ENCODE results near the gene GRM7.

The GRM7 gene

GRCh38 chr3:7307410-7307809 lies 446.5 kb downstream of the GRM7 start:
- DNase-seq (ENCODE audit: low read depth): no peak

- no peak for DNase-seq (ENCODE audit: low read depth)
These were observed 448.8 kb downstream of the GRM7 start for GRCh38 chr3:7309641-7310102.

- DNase-seq (ENCODE audit: low read depth): no peak
These were observed 454.1 kb downstream of the GRM7 start for GRCh38 chr3:7315037-7315436.

GRCh38 chr3:7322957-7323669 lies 462.2 kb downstream of the GRM7 start:
- DNase-seq (ENCODE audit: low read depth): no peak

GRCh38 chr3:7328339-7328738 lies 467.4 kb downstream of the GRM7 start:
- DNase-seq (ENCODE audit: low read depth): no peak

- no peak for DNase-seq (ENCODE audit: low read depth)
These were observed 471.8 kb downstream of the GRM7 start for GRCh38 chr3:7332696-7333095.

- DNase-seq (ENCODE audit: low read depth): no peak
These were observed 472.2 kb downstream of the GRM7 start for GRCh38 chr3:7333125-7333524.

GRCh38 chr3:7340795-7341194 lies 479.9 kb downstream of the GRM7 start:
- no peak for DNase-seq (ENCODE audit: low read depth)

- DNase-seq (ENCODE audit: low read depth): no peak
These were observed 485.4 kb downstream of the GRM7 start for GRCh38 chr3:7346364-7346763.

- no peak for DNase-seq (ENCODE audit: low read depth)
These were observed 496.2 kb downstream of the GRM7 start for GRCh38 chr3:7357101-7357500.

- DNase-seq (ENCODE audit: low read depth): no peak
These were observed 507.1 kb downstream of the GRM7 start for GRCh38 chr3:7367968-7368367.

GRCh38 chr3:7368597-7368996 lies 507.7 kb downstream of the GRM7 start:
- DNase-seq (ENCODE audit: low read depth): no peak

- DNase-seq (ENCODE audit: low read depth): no peak
These were observed 511.0 kb downstream of the GRM7 start for GRCh38 chr3:7371693-7372572.

- no peak for DNase-seq (ENCODE audit: low read depth)
These were observed 516.2 kb downstream of the GRM7 start for GRCh38 chr3:7377103-7377502.

- no peak for DNase-seq (ENCODE audit: low read depth)
These were observed 520.8 kb downstream of the GRM7 start for GRCh38 chr3:7381741-7382140.

- no peak for DNase-seq (ENCODE audit: low read depth)
These were observed 521.5 kb downstream of the GRM7 start for GRCh38 chr3:7382293-7383010.

GRCh38 chr3:7385635-7386034 lies 524.7 kb downstream of the GRM7 start:
- DNase-seq (ENCODE audit: low read depth): no peak

GRCh38 chr3:7388026-7388425 lies 527.1 kb downstream of the GRM7 start:
- DNase-seq (ENCODE audit: low read depth): no peak

- no peak for DNase-seq (ENCODE audit: low read depth)
These were observed 531.3 kb downstream of the GRM7 start for GRCh38 chr3:7392206-7392605.

GRCh38 chr3:7393944-7394605 lies 533.2 kb downstream of the GRM7 start:
- DNase-seq (ENCODE audit: low read depth): no peak

- no peak for DNase-seq (ENCODE audit: low read depth)
These were observed 535.6 kb downstream of the GRM7 start for GRCh38 chr3:7396534-7396933.

- no peak for DNase-seq (ENCODE audit: low read depth)
These were observed 536.2 kb downstream of the GRM7 start for GRCh38 chr3:7397097-7397496.

Data from ELR (cell line).